ENCODE results near the gene LUM. TPM values are rescaled to one million over a fixed set of nuclear protein-coding genes. Genes with fewer than 3 reads are reported as not detected.

LUM gene
- total and polyA plus RNA-seq, 2 experiments from 2014 or later, result 0.27 TPM; not detected in 1

- Mint-ChIP-seq H3K9me3 (peaks cover 21% of the 10 kb centered on the region), H3K4me3 (no peak overlapping the region), H3K4me1 (no peaks in the 10 kb centered on the region), H3K27me3 (ENCODE audit: insufficient read depth, low read depth, poor library complexity) (no peaks in the 10 kb centered on the region), H3K36me3 (ENCODE audit: low read depth) (peaks cover 14% of the 10 kb centered on the region; the same call in 2 of the 3 replicates), H3K27ac (no peak overlapping the region; the same call in 1 of the 2 replicates)
- Histone ChIP-seq H3K79me2 (replicated peaks; ENCODE audit: insufficient read depth) (no peaks in the 10 kb centered on the region), H2AFZ (no peak overlapping the region), H3K4me2 (no peak overlapping the region), H3K27ac (ENCODE audit: low read depth) (no peak overlapping the region), H3K27me3 (ENCODE audit: insufficient read depth) (no peaks in the 10 kb centered on the region), H3K9me2 (ENCODE audit: insufficient read depth) (no peaks in the 10 kb centered on the region; the same call in 1 of the 2 replicates), H3K4me1 (ENCODE audit: insufficient read depth) (0 out of 2 replicates have a peak, but pooled peaks cover 4% of the 10 kb centered on the region), H3K4me3 (no peak overlapping the region), H3F3A (replicated peaks; ENCODE audit: low read depth) (no peaks in the 10 kb centered on the region), H4K20me1 (replicated peaks; ENCODE audit: insufficient read depth) (no peaks in the 10 kb centered on the region), H3K36me3 (ENCODE audit: insufficient read depth) (peaks cover 10% of the 10 kb centered on the region; the same call in 1 of the 2 replicates)
- ATAC-seq (no peak), DNase-seq (ENCODE audit: low spot score) (no peak)
- TF ChIP-seq NANOG (IDR thresholded peaks at IDR 0.05; ENCODE audit: borderline replicate concordance), result no peak
- no peak for TF ChIP-seq STAT1 (IDR thresholded peaks at IDR 0.05; ENCODE audit: unreplicated experiment)
- TF ChIP-seq JUNB (IDR thresholded peaks at IDR 0.05; ENCODE audit: unreplicated experiment), result no peak
- TF ChIP-seq ZNF114 (CRISPR knock-in tag; IDR thresholded peaks at IDR 0.05), result no peak
- no peak for TF ChIP-seq ETS1 (IDR thresholded peaks at IDR 0.05)
- TF ChIP-seq ZNF462 (CRISPR knock-in tag; IDR thresholded peaks at IDR 0.05), result no peak
- no peak for TF ChIP-seq CTCF (conservative IDR thresholded peaks at IDR 0.05; ENCODE audit: low read depth in 2 of 2)
- TF ChIP-seq ZNF331 (CRISPR knock-in tag; IDR thresholded peaks at IDR 0.05; ENCODE audit: low read depth), result no peak
- no peak for TF ChIP-seq POLR2AphosphoS5 (IDR thresholded peaks at IDR 0.05; ENCODE audit: low read depth)
Measured at GRCh38 chr12:91094032-91094662, 17.1 kb downstream of the LUM start.

Measured in GM23338 (cell line).